LNCAP (cell line): ENCODE measurements around the gene TOP1.

Experiments used
- CTCF ChIP-seq: fragments of 450-650 bp; IDR thresholded peaks from 2 replicates; pipeline ENCODE4 v1.5.1; 2017; ENCODE audit warnings: mild to moderate bottlenecking

Gene TOP1

GRCh38 chr20:41080866-41081265 is 52.2 kb downstream of the TOP1 start:
- no peak for TF ChIP-seq CTCF

- TF ChIP-seq CTCF = no peak
Observed at GRCh38 chr20:41081276-41081814, 52.7 kb downstream of the TOP1 start.

- no peak for TF ChIP-seq CTCF
Observed at GRCh38 chr20:41082306-41082705, 53.7 kb downstream of the TOP1 start.

- TF ChIP-seq CTCF = no peak
Observed at GRCh38 chr20:41085606-41086005, 57.0 kb downstream of the TOP1 start.

- no peak for TF ChIP-seq CTCF
Observed at GRCh38 chr20:41086402-41087324, 58.0 kb downstream of the TOP1 start.

GRCh38 chr20:41087325-41087685 is 58.7 kb downstream of the TOP1 start:
- no peak for TF ChIP-seq CTCF

GRCh38 chr20:41087777-41088176 is 59.2 kb downstream of the TOP1 start:
- no peak for TF ChIP-seq CTCF
